HepG2 (cell line): ENCODE results near the gene LUZP1. TPM values are rescaled to one million over a fixed set of nuclear protein-coding genes. Genes with fewer than 3 reads are reported as not detected.

Experiments used
- ATAC-seq: fragments of 200-7000 bp; cut with Tn5 transposase; 3 replicates; pipeline ENCODE4 v1.9.1; 2020; ENCODE audit warnings: mild to moderate bottlenecking, moderate library complexity
- BruUV-seq: library from RNA; stranded (reverse); fragments of 400-500 nt; replicated peaks from 2 replicates; lab custom pipeline; 2021; lab: Mats Ljungman, UMichigan
- CTCF ChIA-PET: fragments of 300-600 bp; formaldehyde crosslinking; extraction: SDS; loops from one replicate; lab custom pipeline; 2021; ENCODE audit warnings: low total read pairs, inconsistent platforms, low intra/inter-chr PET ratio; lab: Yijun Ruan, JAX
- POLR2A ChIA-PET: fragments of 350-600 bp; sonication (Branson Sonifier 250); formaldehyde crosslinking; loops from one replicate; lab custom pipeline; 2020; ENCODE audit warnings: antibody characterized with exemption, inconsistent platforms; lab: Yijun Ruan, JAX
- DNase-seq: peaks from one replicate; pipeline ENCODE4 v3.0.0-alpha.2; 2015; ENCODE audit warnings: low spot score
- FAIRE-seq: peaks from 3 replicates; lab custom pipeline; 2011; peaks lifted over from hg19 to GRCh38; lab: Jason Lieb, UNC
- H2AFZ ChIP-seq: one replicate; pipeline ENCODE4 v1.6.1; 2011; ENCODE audit warnings: low read length, inconsistent platforms
- H3K27ac ChIP-seq: fragments of 300-600 bp; 3 replicates; pipeline ENCODE4 v1.8.0; 2011; ENCODE audit warnings: mixed run types, mild to moderate bottlenecking, mixed read lengths, low read length, inconsistent platforms; ENCODE audit not compliant: insufficient read depth; ENCODE audit errors: extremely low read length
- H3K27me3 ChIP-seq, 2 experiments: fragments of 200-600 bp in 1 of 2; 2 replicates in 1 of 2; 3 replicates in 1 of 2; pipeline versions ENCODE4 v1.6.0 to v1.8.0; 2011; ENCODE audit warnings: low read length in 2 of 2, mild to moderate bottlenecking in 2 of 2, moderate library complexity in 2 of 2, inconsistent platforms in 1 of 2; ENCODE audit not compliant: insufficient read depth in 2 of 2, control insufficient read depth in 1 of 2
- H3K36me3 ChIP-seq, 2 experiments: fragments of 200-600 bp in 1 of 2; replicated peaks in 1 of 2; 2 replicates in 1 of 2; 3 replicates in 1 of 2; pipeline versions ENCODE4 v1.5.1 to v1.8.0; 2011; ENCODE audit warnings: low read length in 2 of 2, inconsistent platforms in 1 of 2; ENCODE audit not compliant: insufficient read depth in 2 of 2, control insufficient read depth in 1 of 2
- H3K4me1 ChIP-seq: 2 replicates; pipeline ENCODE4 v1.5.1; 2012; ENCODE audit warnings: low read length, inconsistent platforms; ENCODE audit not compliant: insufficient read depth
- H3K4me2 ChIP-seq: 2 replicates; pipeline ENCODE4 v1.6.0; 2011; ENCODE audit warnings: low read depth, low read length, inconsistent platforms
- H3K4me3 ChIP-seq, 3 experiments: fragments of 200-600 bp in 1 of 3; sonication (generic), shearing (Covaris generic) in 1 of 3; replicated peaks in 1 of 3; 2 replicates each; pipeline ENCODE4 v1.5.1; 2011 to 2016; ENCODE audit warnings: low read length in 3 of 3, inconsistent platforms in 2 of 3, low read depth in 2 of 3, mild to moderate bottlenecking in 2 of 3, control low read depth in 1 of 3, mixed read lengths in 1 of 3; ENCODE audit not compliant: insufficient read depth in 1 of 3
- H3K79me2 ChIP-seq: one replicate; pipeline ENCODE4 v1.6.1; 2011; ENCODE audit warnings: low read length, inconsistent platforms; ENCODE audit not compliant: insufficient read depth
- H3K9ac ChIP-seq: 2 replicates; pipeline ENCODE4 v1.6.0; 2011; ENCODE audit warnings: mild to moderate bottlenecking, low read depth, low read length, inconsistent platforms; ENCODE audit not compliant: insufficient read depth
- H3K9me3 ChIP-seq: 2 replicates; pipeline ENCODE4 v1.5.1; 2012; ENCODE audit warnings: mild to moderate bottlenecking, low read length
- H4K20me1 ChIP-seq: 2 replicates; pipeline ENCODE4 v1.6.0; 2011; ENCODE audit warnings: inconsistent platforms, mild to moderate bottlenecking, low read length, moderate library complexity; ENCODE audit not compliant: insufficient read depth
- HOXA5 ChIP-seq: sonication (generic); formaldehyde crosslinking; IDR thresholded peaks from 2 replicates; pipeline ENCODE4 v1.4.0; 2020; ENCODE audit warnings: missing genetic modification reagents
- KDM3A ChIP-seq: IDR thresholded peaks from 2 replicates; pipeline ENCODE4 v1.6.1; 2018; ENCODE audit warnings: low read depth, missing compliant biosample characterization
- PHF20 ChIP-seq: sonication (generic); formaldehyde crosslinking; IDR thresholded peaks from 2 replicates; pipeline ENCODE4 v1.5.0; 2020; ENCODE audit warnings: mild to moderate bottlenecking, missing genetic modification reagents
- PRPF4 ChIP-seq: fragments of 200-400 bp; formaldehyde crosslinking; IDR thresholded peaks from 2 replicates; pipeline ENCODE4 v1.6.1; 2016; ENCODE audit warnings: low read length, low read depth; ENCODE audit not compliant: poor library complexity, severe bottlenecking
- RORA ChIP-seq: sonication (generic); formaldehyde crosslinking; IDR thresholded peaks from 2 replicates; pipeline ENCODE4 v1.5.0; 2020; ENCODE audit warnings: mild to moderate bottlenecking, missing genetic modification reagents, moderate library complexity
- ZMYM4 ChIP-seq: sonication (generic); formaldehyde crosslinking; IDR thresholded peaks from 2 replicates; pipeline ENCODE4 v1.8.1; 2023; ENCODE audit warnings: mild to moderate bottlenecking, missing genetic modification reagents
- ZNF234 ChIP-seq: sonication (generic); formaldehyde crosslinking; conservative IDR thresholded peaks from 2 replicates; pipeline ENCODE4 v1.5.1; 2020; ENCODE audit warnings: mild to moderate bottlenecking, missing genetic modification reagents
- ZNF556 ChIP-seq: sonication (generic); formaldehyde crosslinking; IDR thresholded peaks from 2 replicates; pipeline ENCODE4 v1.4.0; 2020; ENCODE audit warnings: mild to moderate bottlenecking, missing genetic modification reagents, borderline replicate concordance
- ZNF747 ChIP-seq: sonication (generic); formaldehyde crosslinking; IDR thresholded peaks from 2 replicates; pipeline ENCODE4 v1.8.1; 2023; ENCODE audit warnings: missing genetic modification reagents, mild to moderate bottlenecking, borderline replicate concordance
- ZNF782 ChIP-seq: sonication (generic); formaldehyde crosslinking; IDR thresholded peaks from 2 replicates; pipeline ENCODE4 v1.4.0; 2020; ENCODE audit warnings: missing genetic modification reagents, mild to moderate bottlenecking, borderline replicate concordance
- WGBS: methylation state at CpG from one replicate; pipeline ENCODE4 v1.1.6; 2017; ENCODE audit warnings: low lambda C conversion rate; 5-methylcytosine and 5-hydroxymethylcytosine counted together
- in situ Hi-C: cut with HindIII; loops from 2 replicates; pipeline ENCODE4 v1.10.0; 2017; ENCODE audit warnings: low pct_unique_long_range_greater_than_20kb; ENCODE audit not compliant: extremely low pct_ligation_motif_present
- intact Hi-C: fragments of 100-400 bp; cut with micrococcal nuclease; formaldehyde crosslinking; loops from one replicate; pipeline ENCODE4 v1.10.0; 2022; ENCODE audit not compliant: unreplicated experiment
- polyA plus RNA-seq, 8 experiments: library from polyadenylated mRNA; depleted of rRNA in 3 of 8; stranded (reverse) in 7 of 8; unstranded in 1 of 8; fragments of >200 nt; fragmentation: Illumina TruSeq in 4 of 8; extraction: Trizol in 4 of 8; gene quantifications; 2 replicates each; pipeline versions ENCODE4 v1.2.1 to v1.2.3, GENCODE V29; 2011 to 2016; ENCODE audit warnings: low read depth in 4 of 8, missing spikeins in 1 of 8, mixed read lengths in 1 of 8; ENCODE audit not compliant: insufficient read depth in 1 of 8
- total RNA-seq, 5 experiments: library from RNA; depleted of rRNA; stranded (reverse); fragments of >200 nt; fragmentation: Illumina TruSeq; extraction: Trizol; gene quantifications; 2 replicates each; pipeline ENCODE4 v1.2.3, GENCODE V29; 2016; ENCODE audit warnings: low read depth in 1 of 5
- TF ChIP-seq, protein P1 (sequence below): sonication (generic); formaldehyde crosslinking; IDR thresholded peaks from 2 replicates; pipeline ENCODE4 v1.5.1; 2020; ENCODE audit warnings: mild to moderate bottlenecking, missing genetic modification reagents, moderate library complexity
- TF ChIP-seq, protein P2 (sequence below): sonication (generic); formaldehyde crosslinking; IDR thresholded peaks from 2 replicates; pipeline ENCODE4 v1.4.0; 2020; ENCODE audit warnings: mild to moderate bottlenecking, low read depth, missing genetic modification reagents
- TF ChIP-seq, protein P3 (sequence below): sonication (generic); formaldehyde crosslinking; IDR thresholded peaks from 2 replicates; pipeline ENCODE4 v1.4.0; 2020; ENCODE audit warnings: missing genetic modification reagents

Gene LUZP1
- total and polyA plus RNA-seq, 2 of the 13 experiments (the other 11 are each of a cell fraction or from before 2014, with no cell fraction given) = 6.9 to 12.7 TPM

DNA sequence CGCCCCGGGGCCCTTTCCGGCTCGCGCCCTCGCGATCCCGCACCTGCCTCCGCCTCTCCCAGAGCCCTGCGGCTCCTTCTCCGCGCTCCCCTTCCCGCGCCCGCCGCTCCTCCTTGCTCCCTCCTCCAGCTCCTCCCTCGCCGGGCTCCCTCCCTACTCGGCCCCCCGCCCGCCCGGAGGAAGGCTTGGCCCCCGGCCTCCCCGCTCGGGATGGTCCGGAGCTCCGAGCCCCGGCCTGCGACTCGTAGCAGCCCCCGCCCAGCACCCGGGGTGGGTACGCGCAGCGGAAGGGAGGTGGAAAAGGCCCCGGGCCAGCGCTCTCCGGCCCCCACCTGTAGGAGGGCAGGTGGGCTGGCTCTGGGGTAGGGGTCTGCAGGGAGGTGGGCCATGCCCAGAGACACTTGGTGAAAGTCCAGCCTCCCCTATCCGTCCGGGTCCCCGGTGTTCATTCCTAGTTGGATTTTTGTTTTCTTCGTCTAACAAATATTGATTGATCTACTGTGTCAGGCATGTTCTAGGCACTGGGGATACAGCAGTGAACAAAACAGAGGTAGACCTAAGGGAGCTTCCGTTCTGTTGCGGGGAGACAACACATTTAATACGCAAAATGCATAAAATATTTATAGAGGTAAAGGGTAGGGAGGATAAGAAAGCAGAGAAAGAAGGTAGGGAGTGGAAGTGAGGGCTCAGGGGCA lies 48.9 kb upstream of the LUZP1 start, which contains the start of gene HTR1D (continued):
- TF ChIP-seq, protein P1, sequence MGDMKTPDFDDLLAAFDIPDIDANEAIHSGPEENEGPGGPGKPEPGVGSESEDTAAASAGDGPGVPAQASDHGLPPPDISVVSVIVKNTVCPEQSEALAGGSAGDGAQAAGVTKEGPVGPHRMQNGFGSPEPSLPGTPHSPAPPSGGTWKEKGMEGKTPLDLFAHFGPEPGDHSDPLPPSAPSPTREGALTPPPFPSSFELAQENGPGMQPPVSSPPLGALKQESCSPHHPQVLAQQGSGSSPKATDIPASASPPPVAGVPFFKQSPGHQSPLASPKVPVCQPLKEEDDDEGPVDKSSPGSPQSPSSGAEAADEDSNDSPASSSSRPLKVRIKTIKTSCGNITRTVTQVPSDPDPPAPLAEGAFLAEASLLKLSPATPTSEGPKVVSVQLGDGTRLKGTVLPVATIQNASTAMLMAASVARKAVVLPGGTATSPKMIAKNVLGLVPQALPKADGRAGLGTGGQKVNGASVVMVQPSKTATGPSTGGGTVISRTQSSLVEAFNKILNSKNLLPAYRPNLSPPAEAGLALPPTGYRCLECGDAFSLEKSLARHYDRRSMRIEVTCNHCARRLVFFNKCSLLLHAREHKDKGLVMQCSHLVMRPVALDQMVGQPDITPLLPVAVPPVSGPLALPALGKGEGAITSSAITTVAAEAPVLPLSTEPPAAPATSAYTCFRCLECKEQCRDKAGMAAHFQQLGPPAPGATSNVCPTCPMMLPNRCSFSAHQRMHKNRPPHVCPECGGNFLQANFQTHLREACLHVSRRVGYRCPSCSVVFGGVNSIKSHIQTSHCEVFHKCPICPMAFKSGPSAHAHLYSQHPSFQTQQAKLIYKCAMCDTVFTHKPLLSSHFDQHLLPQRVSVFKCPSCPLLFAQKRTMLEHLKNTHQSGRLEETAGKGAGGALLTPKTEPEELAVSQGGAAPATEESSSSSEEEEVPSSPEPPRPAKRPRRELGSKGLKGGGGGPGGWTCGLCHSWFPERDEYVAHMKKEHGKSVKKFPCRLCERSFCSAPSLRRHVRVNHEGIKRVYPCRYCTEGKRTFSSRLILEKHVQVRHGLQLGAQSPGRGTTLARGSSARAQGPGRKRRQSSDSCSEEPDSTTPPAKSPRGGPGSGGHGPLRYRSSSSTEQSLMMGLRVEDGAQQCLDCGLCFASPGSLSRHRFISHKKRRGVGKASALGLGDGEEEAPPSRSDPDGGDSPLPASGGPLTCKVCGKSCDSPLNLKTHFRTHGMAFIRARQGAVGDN (CRISPR knock-in tag) = peak; percentile 23; the same call in 1 of the 2 replicates
- TF ChIP-seq ZNF747 = no peak

DNA sequence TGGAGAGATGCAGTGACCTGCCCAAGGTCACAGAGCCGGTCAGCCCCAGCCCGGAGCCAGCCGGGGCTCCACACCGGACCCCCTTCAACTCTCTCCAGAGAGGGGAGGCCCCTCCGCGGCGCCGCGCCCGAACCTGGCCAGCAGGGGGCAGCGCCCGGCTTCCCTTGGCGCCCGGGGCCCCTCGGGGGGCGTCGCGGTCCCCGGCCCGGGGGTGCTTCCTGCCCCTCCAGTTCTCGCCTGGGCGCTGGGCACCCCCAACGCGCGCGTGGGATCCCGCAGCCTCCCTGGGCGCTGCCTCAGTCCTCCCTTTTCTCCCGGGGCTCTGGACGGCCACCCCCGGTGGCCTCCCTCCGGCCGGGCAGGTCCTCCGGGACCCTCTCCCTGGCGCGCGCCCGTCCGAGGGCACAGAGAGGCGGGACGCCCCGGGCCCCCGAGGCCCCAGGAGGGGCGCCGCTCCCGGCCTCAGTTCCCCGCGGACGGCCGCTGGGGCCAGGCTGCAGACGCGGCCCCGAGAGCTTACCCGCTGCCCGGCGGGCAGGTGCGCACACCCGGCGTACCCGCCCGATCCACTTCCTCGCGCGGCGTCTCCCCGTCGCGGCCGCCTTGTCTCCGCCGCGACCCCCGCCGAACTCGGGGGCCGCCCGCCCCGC lies 48.2 kb upstream of the LUZP1 start:
- no peaks in the 10 kb centered on the region for H3K79me2 ChIP-seq
- no peaks in the 10 kb centered on the region for H4K20me1 ChIP-seq
- H2AFZ ChIP-seq = no peak overlapping the region
- no TSS peak for BruUV-seq
- peak overlapping the region; percentile 46; the same call in 1 of the 2 replicates for H3K9ac ChIP-seq
- H3K27me3 ChIP-seq = peaks cover 3 to 5% of the 10 kb centered on the region in 2 experiments; a peak in 3 of 5 replicates
- H3K4me2 ChIP-seq = peak overlapping the region; percentile 62
- ATAC-seq (peak; percentile 85), DNase-seq (no peak), FAIRE-seq (no peak)
- peak overlapping the region; percentile 57 to 71 (median 64) for H3K4me3 ChIP-seq
- ChIA-PET CTCF (no interaction called here), POLR2A (interaction anchor here (1.3 kb wide), 1 partner anchor 13 kb away, joined by 3 read pairs; no protein-coding TSS in a partner anchor)
- H3K27ac ChIP-seq = no peak overlapping the region
- intact Hi-C loops = loop anchor here (10.0 kb wide), 1 partner anchor 58 kb away; no protein-coding TSS in a partner anchor
- no peaks in the 10 kb centered on the region for H3K9me3 ChIP-seq
- no peaks in the 10 kb centered on the region for H3K36me3 ChIP-seq
- in situ Hi-C loops = no loop called here
- no CpG with 5 or more reads among the region's 78 CpGs for WGBS
- peaks cover 24% of the 10 kb centered on the region for H3K4me1 ChIP-seq
- no peak for TF ChIP-seq ZMYM4 (CRISPR knock-in tag)
- no peak for TF ChIP-seq KDM3A (CRISPR knock-in tag)
- no peak for TF ChIP-seq ZNF234 (CRISPR knock-in tag)
- no peak for TF ChIP-seq RORA
- peak; percentile 34; the same call in 1 of the 2 replicates for TF ChIP-seq ZNF556 (CRISPR knock-in tag)
- TF ChIP-seq PRPF4 = no peak
- TF ChIP-seq, protein P2, sequence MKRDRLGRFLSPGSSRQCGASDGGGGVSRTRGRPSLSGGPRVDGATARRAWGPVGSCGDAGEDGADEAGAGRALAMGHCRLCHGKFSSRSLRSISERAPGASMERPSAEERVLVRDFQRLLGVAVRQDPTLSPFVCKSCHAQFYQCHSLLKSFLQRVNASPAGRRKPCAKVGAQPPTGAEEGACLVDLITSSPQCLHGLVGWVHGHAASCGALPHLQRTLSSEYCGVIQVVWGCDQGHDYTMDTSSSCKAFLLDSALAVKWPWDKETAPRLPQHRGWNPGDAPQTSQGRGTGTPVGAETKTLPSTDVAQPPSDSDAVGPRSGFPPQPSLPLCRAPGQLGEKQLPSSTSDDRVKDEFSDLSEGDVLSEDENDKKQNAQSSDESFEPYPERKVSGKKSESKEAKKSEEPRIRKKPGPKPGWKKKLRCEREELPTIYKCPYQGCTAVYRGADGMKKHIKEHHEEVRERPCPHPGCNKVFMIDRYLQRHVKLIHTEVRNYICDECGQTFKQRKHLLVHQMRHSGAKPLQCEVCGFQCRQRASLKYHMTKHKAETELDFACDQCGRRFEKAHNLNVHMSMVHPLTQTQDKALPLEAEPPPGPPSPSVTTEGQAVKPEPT (CRISPR knock-in tag) = 0 out of 2 replicates have a peak, but pooled peaks have one; percentile 32
- no peak for TF ChIP-seq ZNF782 (CRISPR knock-in tag)
- TF ChIP-seq PHF20 (CRISPR knock-in tag) = no peak
- TF ChIP-seq, protein P3, sequence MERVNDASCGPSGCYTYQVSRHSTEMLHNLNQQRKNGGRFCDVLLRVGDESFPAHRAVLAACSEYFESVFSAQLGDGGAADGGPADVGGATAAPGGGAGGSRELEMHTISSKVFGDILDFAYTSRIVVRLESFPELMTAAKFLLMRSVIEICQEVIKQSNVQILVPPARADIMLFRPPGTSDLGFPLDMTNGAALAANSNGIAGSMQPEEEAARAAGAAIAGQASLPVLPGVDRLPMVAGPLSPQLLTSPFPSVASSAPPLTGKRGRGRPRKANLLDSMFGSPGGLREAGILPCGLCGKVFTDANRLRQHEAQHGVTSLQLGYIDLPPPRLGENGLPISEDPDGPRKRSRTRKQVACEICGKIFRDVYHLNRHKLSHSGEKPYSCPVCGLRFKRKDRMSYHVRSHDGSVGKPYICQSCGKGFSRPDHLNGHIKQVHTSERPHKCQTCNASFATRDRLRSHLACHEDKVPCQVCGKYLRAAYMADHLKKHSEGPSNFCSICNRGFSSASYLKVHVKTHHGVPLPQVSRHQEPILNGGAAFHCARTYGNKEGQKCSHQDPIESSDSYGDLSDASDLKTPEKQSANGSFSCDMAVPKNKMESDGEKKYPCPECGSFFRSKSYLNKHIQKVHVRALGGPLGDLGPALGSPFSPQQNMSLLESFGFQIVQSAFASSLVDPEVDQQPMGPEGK (CRISPR knock-in tag) = 0 out of 2 replicates have a peak, but pooled peaks have one; percentile 19
- TF ChIP-seq HOXA5 (CRISPR knock-in tag) = no peak
